Fibroblast of peridontal ligament (primary cell): Measurements from ENCODE around the gene ZNF692.
A peak's percentile ranks its signal among the peaks of the same experiment; 100 is the strongest.
"Not testable (repeated sequence)": the region's sequence is repeated elsewhere in the genome, so short reads cannot be mapped to it uniquely, and the experiment has no call there.

ENCODE experiments used
- DNase-seq: peaks from one replicate; pipeline ENCODE4 v3.0.0-alpha.2; 2010; ENCODE audit errors: extremely low read depth

ZNF692 gene

DNA sequence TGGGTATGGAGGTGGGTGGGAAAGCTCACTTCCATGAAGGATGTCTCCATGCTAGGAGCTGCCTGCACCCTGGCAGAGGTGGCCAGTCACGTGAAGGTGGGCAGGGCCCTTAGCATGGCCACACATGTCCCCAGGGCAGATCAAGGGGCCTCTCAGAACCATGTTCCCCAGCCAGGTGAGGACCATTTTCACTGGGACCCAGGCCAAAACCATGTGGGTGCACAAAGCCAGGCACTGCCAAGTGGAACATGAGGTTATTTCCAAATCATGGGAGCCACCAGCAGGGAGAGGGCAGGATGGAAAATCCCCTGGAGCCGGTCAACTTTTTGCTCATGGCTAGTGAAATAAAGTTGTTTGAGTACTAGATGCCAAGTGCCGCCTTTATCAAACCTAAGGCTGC lies 9.7 kb downstream of the ZNF692 start:
- DNase-seq, result no peak

DNA sequence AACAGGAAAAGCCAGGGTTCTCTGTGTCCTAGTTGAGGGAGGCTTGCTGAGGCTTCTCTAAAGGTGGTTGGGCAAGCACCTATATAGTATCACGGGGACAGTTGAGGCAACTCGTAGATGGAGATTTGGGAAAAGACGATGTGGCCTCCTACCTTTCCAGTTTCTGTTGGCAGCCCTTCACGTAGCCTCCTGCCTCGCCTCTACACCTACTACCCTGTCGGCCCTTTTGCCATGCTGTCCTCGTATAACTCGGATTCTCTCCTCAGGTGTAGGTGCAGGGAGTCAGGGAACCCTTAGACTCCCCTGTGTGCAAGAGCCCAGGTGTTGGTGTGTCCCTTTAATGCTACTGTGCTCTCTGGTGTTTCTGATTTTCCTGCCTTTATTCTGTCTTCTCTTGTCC lies 10.3 kb downstream of the ZNF692 start:
- DNase-seq, result no peak

- DNase-seq, result no peak
Observed at GRCh38 chr1:248847956-248848561, 10.8 kb downstream of the ZNF692 start.

GRCh38 chr1:248847181-248847955 lies 11.5 kb downstream of the ZNF692 start:
- no peak for DNase-seq

- DNase-seq, result no peak
Observed at GRCh38 chr1:248844526-248844925, 14.4 kb downstream of the ZNF692 start.

- no peak for DNase-seq
Observed at GRCh38 chr1:248843687-248844086, 15.2 kb downstream of the ZNF692 start.

DNA sequence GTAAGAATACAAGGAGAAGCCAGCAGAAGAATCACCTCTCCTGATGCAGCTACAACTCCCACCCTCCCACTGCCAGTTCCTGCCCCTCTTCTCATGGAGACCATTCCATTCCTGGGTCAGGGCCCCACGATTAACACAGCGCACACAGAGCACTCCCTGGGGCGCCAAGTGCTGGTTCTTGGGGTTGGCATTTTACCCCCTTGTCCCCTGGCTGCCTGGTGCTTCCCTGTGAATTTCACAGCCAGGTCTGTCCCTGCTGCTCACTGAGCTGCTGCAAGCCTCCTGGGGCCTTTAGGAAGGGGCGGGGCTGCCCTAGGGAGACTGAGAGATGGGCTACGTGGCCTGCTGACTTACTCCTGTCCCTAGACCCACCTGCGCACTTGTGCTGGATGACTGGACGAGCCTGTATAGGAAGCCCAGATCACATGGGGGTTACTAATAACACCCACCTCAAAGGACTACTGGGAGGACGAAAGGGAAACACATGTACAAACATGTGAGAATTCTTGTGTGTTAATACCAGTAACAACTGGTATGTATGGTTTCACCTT lies 16.0 kb downstream of the ZNF692 start:
- DNase-seq, result no peak

DNA sequence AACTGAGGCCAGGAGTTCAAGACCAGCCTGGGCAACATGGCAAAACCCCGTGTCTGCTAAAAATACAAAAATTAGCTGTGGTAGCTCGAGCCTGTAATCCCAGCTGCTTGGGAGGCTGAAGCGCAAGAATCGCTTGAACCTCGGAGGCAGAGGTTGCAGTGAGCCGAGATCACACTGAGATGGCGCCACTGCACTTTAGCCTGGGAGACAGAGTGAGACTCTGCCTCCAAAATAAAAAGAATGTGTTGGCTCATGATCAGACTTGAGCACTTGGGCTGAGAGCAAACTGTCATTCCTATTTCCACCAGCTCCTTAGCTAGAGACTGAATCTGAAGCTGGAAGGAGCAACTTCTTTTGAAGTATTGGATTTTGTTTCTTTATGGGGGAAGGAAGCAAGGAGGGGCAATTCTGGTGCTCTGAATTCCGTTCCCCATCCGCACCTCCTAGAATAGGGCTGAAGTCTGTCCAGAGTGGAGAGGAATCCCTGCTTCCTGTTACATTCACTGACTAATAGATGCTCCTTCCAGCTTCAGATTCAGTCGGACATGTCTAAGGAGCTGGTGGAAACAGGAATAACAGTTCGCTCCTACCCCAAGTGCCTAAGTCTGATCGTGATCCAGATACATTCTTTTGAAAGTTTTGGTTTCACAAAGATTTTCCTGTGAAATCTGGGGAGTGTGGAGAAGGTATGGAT lies 17.0 kb downstream of the ZNF692 start:
- peak; percentile 78 for DNase-seq

DNA sequence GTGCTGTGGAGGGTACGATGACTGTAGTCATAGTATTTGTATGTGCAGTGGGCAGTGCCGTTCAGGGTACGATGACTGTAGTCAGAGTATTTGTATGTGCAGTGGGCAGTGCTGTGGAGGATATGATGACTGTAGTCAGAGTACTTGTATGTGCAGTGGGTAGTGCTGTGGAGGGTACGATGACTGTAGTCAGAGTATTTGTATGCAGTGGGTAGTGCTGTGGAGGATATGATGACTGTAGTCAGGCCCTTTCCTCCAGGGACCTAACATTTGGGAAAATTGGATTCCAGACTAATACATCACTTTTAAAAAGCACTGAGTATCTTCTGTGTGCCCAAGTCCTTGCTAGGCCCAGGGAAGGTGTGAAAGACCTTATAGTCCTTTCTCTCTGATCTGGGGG lies 17.9 kb downstream of the ZNF692 start:
- DNase-seq, result peak; percentile 63

DNA sequence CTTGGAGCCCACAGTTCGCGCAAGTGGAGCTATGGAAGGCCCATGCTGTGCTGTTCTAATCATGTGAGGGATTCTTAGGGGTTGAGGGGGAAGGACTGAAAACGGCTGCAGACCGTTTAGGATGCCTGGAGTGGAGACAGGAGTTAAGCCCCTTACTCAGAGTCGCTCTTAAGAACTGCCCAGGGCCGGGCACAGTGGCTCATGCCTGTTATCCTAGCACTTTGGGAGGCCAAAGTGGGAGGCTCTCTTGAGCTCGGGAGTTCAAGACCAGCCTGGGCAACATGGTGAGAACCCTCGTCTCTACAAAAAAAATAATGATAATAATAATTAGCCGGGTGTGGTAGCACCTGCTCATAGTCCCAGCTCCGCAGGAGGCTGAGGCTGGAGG lies 19.7 kb downstream of the ZNF692 start:
- no peak for DNase-seq

- DNase-seq, result peak; percentile 77
Observed at GRCh38 chr1:248838357-248839167, 20.3 kb downstream of the ZNF692 start.

- DNase-seq, result peak; percentile 95
Observed at GRCh38 chr1:248837781-248838356, 21.0 kb downstream of the ZNF692 start, which contains the start of gene ZNF672. TSS of gene ZNF672 (plus strand) at chr1:248838224. CDS start at chr1:248847275, 9,051 bp downstream.

- no peak for DNase-seq
Observed at GRCh38 chr1:248837045-248837780, 21.7 kb downstream of the ZNF692 start.

- no peak for DNase-seq
Observed at GRCh38 chr1:248834343-248834940, 24.4 kb downstream of the ZNF692 start.

DNA sequence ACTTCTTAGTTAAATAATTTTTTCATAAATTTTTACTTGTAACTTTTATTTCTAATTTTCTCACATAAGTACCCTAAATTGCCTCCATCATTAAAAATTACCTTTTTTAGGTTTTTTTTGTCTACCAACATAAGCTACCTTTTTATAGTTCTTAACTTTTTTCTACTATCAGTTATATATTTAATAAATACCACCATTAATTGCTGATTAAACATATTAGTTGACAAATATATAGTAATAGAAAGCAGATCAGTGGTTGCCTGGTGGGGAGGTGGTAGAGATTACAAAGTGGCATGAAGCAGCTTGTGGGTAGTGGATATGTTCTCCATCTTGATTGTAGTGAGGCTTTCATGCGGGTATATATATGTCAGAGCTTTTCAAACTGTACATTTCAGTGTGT lies 27.0 kb downstream of the ZNF692 start:
- no peak for DNase-seq

GRCh38 chr1:248830718-248831017 lies 28.2 kb downstream of the ZNF692 start:
- DNase-seq, result not testable (repeated sequence)

DNA sequence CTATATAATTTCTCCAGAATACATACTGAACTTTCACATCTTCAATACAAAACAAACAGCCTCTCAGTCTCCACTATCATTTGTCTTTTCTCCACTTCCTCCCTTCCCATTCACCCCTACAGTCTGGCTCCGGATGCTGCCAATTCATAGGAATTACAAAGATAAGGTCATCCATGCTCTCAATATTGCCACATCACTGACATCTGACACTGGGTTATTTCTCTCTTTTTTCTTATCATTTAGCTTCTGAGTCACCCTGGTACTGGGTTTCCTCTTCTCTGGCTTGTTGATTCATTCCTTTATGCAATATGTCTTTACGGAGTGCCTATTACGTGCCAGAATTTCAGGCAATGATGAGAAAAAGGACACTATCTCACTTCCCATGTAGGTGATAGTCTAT lies 30.0 kb downstream of the ZNF692 start:
- peak; percentile 75 for DNase-seq

GRCh38 chr1:248825909-248826760 lies 32.8 kb downstream of the ZNF692 start, which contains the start of gene SH3BP5L:
TSS of gene SH3BP5L (minus strand) at chr1:248825915. CDS start at chr1:248824935, 980 bp downstream.
- DNase-seq, result peak; percentile 95

DNA sequence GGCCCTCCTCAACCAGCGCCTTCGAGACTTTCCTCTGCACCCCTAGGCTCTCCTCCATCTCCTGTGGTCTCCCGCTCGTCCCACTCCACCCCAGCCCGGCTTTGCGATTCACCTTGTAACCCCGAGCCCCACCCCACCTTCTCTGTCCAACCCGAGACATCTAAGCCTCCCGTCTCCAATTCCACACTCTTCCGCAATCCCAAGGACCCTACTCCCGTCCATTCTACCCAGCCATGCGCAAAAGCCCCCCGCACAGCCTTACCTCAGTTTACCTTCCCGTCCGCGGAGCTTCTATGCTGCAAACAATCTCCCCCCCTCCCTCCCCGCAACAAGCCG lies 33.3 kb downstream of the ZNF692 start:
- no peak for DNase-seq
